Neural cell (in vitro differentiated cells): Measurements from ENCODE around the gene RABGAP1L.

Experiments
- CTCF ChIP-seq: fragments of 450-650 bp; IDR thresholded peaks from 2 replicates; pipeline ENCODE4 v1.5.1; 2014; ENCODE audit warnings: antibody characterized with exemption, mild to moderate bottlenecking, moderate library complexity; ENCODE audit not compliant: poor library complexity, severe bottlenecking
- EP300 ChIP-seq: fragments of 450-650 bp; conservative IDR thresholded peaks from 2 replicates; pipeline ENCODE4 v1.6.1; 2014; ENCODE audit warnings: antibody characterized with exemption, mild to moderate bottlenecking, moderate library complexity; ENCODE audit not compliant: poor library complexity, severe bottlenecking
- EZH2 ChIP-seq: fragments of 200-600, 300-800 bp; shearing (Covaris generic), sonication (generic); IDR thresholded peaks from 2 replicates; pipeline ENCODE4 v1.6.1; 2014; ENCODE audit warnings: antibody characterized with exemption, low read length, borderline replicate concordance, mild to moderate bottlenecking; ENCODE audit not compliant: insufficient read depth, poor library complexity, severe bottlenecking
- MXI1 ChIP-seq: fragments of 450-650 bp; conservative IDR thresholded peaks from 2 replicates; pipeline ENCODE4 v1.6.1; 2014; ENCODE audit warnings: antibody characterized with exemption, mild to moderate bottlenecking; ENCODE audit not compliant: poor library complexity, severe bottlenecking
- POLR2AphosphoS5 ChIP-seq: IDR thresholded peaks from 2 replicates; pipeline ENCODE4 v1.6.1; 2012
- RAD21 ChIP-seq: fragments of 450-650 bp; conservative IDR thresholded peaks from 2 replicates; pipeline ENCODE4 v1.6.1; 2014; ENCODE audit warnings: antibody characterized with exemption, mild to moderate bottlenecking, moderate library complexity
- REST ChIP-seq: IDR thresholded peaks from 2 replicates; pipeline ENCODE4 v1.6.1; 2012; ENCODE audit warnings: borderline replicate concordance
- SMC3 ChIP-seq: fragments of 450-650 bp; conservative IDR thresholded peaks from 2 replicates; pipeline ENCODE4 v1.6.1; 2014; ENCODE audit warnings: antibody characterized with exemption, mild to moderate bottlenecking, moderate library complexity; ENCODE audit not compliant: poor library complexity

GRCh38 chr1:174189428-174190062, 30.2 kb downstream of the RABGAP1L start:
- no peak for TF ChIP-seq CTCF
- TF ChIP-seq SMC3: no peak
- TF ChIP-seq MXI1: no peak
- TF ChIP-seq REST: no peak
- TF ChIP-seq RAD21: no peak
- TF ChIP-seq EZH2: no peak
- TF ChIP-seq POLR2AphosphoS5: no peak
- no peak for TF ChIP-seq EP300
